ENCODE measurements around the gene CTBP2. TPM values are rescaled to one million over a fixed set of nuclear protein-coding genes. Genes with fewer than 3 reads are reported as not detected.

Gene CTBP2
- total and polyA plus RNA-seq, 10 of the 15 experiments (the other 5 are each of a cell fraction or from before 2014, with no cell fraction given): 0.02 to 0.72 (median 0.06) TPM; not detected in 2

DNA sequence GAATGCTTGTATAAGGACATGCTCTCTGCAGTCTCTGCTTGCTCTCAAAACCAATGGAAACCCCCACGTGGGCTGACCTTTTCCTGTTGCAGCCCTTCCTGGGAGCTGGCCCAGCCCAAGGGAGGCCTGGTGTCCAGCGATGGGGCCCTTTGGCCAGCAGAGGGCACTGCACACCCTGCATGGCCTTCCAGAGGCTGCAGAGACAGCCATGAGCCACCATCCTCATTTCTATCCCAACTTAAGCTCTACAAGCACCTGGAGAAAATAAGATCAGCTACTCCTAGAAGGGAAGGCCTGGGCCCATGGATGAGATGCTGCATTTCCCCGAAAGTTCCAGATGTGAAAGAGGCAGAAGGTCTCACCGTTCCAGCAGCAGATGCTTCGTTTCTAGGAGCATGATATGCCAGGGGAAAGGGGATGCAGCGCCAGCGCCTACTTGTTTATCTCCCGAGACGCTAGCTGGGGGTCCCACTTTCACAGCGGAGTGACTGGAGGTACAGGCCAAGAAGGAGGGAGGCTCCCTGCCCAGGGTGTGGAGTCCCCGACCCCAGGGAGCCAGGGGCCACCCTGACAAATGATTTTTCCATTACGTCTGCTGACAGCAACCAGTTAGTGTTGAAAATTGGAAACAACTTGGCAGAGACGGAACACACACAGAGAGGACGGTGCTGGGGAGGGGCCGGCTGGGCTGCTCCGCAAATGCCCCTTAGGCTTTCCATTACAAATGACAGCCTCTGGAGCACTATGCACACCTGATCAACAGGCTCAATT is 112.1 kb downstream of the CTBP2 start (continued):
- TF ChIP-seq MXI1 (IDR thresholded peaks at IDR 0.05; ENCODE audit: low read depth, low read length): no peak
- no peak for TF ChIP-seq TCF7 (IDR thresholded peaks at IDR 0.05; ENCODE audit: borderline replicate concordance)
- TF ChIP-seq ATF2 (IDR thresholded peaks at IDR 0.05; ENCODE audit: low read length): no peak
- 0 out of 4 replicates have a peak, but pooled peaks of 1 of the 2 experiments have one; percentile 17 for TF ChIP-seq BHLHE40 (IDR thresholded peaks at IDR 0.05; ENCODE audit: borderline replicate concordance in 1 of 2, low read depth in 2 of 2, low read length in 1 of 2)
- TF ChIP-seq TCF12 (IDR thresholded peaks at IDR 0.05; ENCODE audit: low read depth, low read length): no peak
- no peak for TF ChIP-seq KDM1A (IDR thresholded peaks at IDR 0.05; ENCODE audit: borderline replicate concordance)
- no peak for TF ChIP-seq FOXK2 (IDR thresholded peaks at IDR 0.05)
- no peak for TF ChIP-seq BRCA1 (IDR thresholded peaks at IDR 0.05; ENCODE audit: low read depth, low read length)
- no peak for TF ChIP-seq NRF1 (conservative IDR thresholded peaks at IDR 0.05; ENCODE audit: low read depth, low read length)
- TF ChIP-seq, protein P1, sequence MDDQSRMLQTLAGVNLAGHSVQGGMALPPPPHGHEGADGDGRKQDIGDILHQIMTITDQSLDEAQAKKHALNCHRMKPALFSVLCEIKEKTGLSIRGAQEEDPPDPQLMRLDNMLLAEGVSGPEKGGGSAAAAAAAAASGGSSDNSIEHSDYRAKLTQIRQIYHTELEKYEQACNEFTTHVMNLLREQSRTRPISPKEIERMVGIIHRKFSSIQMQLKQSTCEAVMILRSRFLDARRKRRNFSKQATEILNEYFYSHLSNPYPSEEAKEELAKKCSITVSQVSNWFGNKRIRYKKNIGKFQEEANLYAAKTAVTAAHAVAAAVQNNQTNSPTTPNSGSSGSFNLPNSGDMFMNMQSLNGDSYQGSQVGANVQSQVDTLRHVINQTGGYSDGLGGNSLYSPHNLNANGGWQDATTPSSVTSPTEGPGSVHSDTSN (IDR thresholded peaks at IDR 0.05; ENCODE audit: insufficient replicate concordance, low read depth, low read length): no peak
- no peak for TF ChIP-seq ZBED1 (IDR thresholded peaks at IDR 0.05; ENCODE audit: borderline replicate concordance)
- no peak for TF ChIP-seq WRNIP1 (IDR thresholded peaks at IDR 0.05; ENCODE audit: borderline replicate concordance, low read depth, low read length)
- TF ChIP-seq, protein P2, sequence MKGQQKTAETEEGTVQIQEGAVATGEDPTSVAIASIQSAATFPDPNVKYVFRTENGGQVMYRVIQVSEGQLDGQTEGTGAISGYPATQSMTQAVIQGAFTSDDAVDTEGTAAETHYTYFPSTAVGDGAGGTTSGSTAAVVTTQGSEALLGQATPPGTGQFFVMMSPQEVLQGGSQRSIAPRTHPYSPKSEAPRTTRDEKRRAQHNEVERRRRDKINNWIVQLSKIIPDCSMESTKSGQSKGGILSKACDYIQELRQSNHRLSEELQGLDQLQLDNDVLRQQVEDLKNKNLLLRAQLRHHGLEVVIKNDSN (IDR thresholded peaks at IDR 0.05; ENCODE audit: borderline replicate concordance, extremely low read length, insufficient read depth, low read depth, low read length): peak; percentile 20
- TF ChIP-seq NFYA (IDR thresholded peaks at IDR 0.05; ENCODE audit: borderline replicate concordance, low read depth, low read length): no peak
- no peak for TF ChIP-seq KAT2A (conservative IDR thresholded peaks at IDR 0.05; ENCODE audit: control insufficient read depth, low read depth, low read length)
- TF ChIP-seq CBFB (IDR thresholded peaks at IDR 0.05; ENCODE audit: low read depth): no peak
- TF ChIP-seq POU2F2 (IDR thresholded peaks at IDR 0.05; ENCODE audit: borderline replicate concordance, low read depth, low read length): 0 out of 3 replicates have a peak, but pooled peaks have one; percentile 17

All from GM12878 (cell line).